ENCODE data around the gene ZNF614. TPM values are rescaled to one million over a fixed set of nuclear protein-coding genes. Genes with fewer than 3 reads are reported as not detected.

The ZNF614 gene
- total RNA-seq, 1 donor from 2014 or later, result 5.9 TPM

- no peak for DNase-seq (ENCODE audit: extremely low spot score in 2 of 2)
- Histone ChIP-seq H3K27ac (no peak overlapping the region), H3K4me1 (peaks cover 13% of the 10 kb centered on the region), H3K36me3 (peaks cover 9 to 86% of the 10 kb centered on the region in 2 donors), H3K9me3 (peaks cover 56% of the 10 kb centered on the region), H3K4me3 (no peak overlapping the region), H3K27me3 (no peaks in the 10 kb centered on the region)
- intact Hi-C loops (cut with DNase I), result no loop called here
- TF ChIP-seq POLR2A (IDR thresholded peaks at IDR 0.05) (no peak), CTCF (IDR thresholded peaks at IDR 0.05) (no peak), POLR2AphosphoS5 (IDR thresholded peaks at IDR 0.05; ENCODE audit: insufficient read depth in 1 of 2, low read depth in 1 of 2) (no peak)
These were observed 6.0 kb downstream of the ZNF614 start for GRCh38 chr19:52022193-52022592.

- Histone ChIP-seq H3K27me3 (no peaks in the 10 kb centered on the region), H3K4me1 (no peaks in the 10 kb centered on the region), H3K36me3 (peaks cover 16 to 96% of the 10 kb centered on the region in 2 donors), H3K27ac (no peak overlapping the region), H3K9me3 (peaks cover 63% of the 10 kb centered on the region), H3K4me3 (no peak overlapping the region)
- TF ChIP-seq POLR2A (IDR thresholded peaks at IDR 0.05) (no peak), POLR2AphosphoS5 (IDR thresholded peaks at IDR 0.05; ENCODE audit: insufficient read depth in 1 of 2, low read depth in 1 of 2) (no peak), CTCF (IDR thresholded peaks at IDR 0.05) (no peak)
- intact Hi-C loops (cut with DNase I), result no loop called here
- no peak for DNase-seq (ENCODE audit: extremely low spot score in 2 of 2)
These were observed 7.7 kb downstream of the ZNF614 start for GRCh38 chr19:52020506-52020905.

- Histone ChIP-seq H3K36me3 (peaks cover 0 to 20% of the 10 kb centered on the region in 2 donors), H3K9me3 (peaks cover 12% of the 10 kb centered on the region), H3K27ac (no peak overlapping the region), H3K4me1 (peaks cover 8% of the 10 kb centered on the region), H3K27me3 (no peaks in the 10 kb centered on the region), H3K4me3 (no peak overlapping the region)
- no peak for TF ChIP-seq POLR2AphosphoS5 (IDR thresholded peaks at IDR 0.05; ENCODE audit: insufficient read depth in 1 of 2, low read depth in 1 of 2)
- no peak for DNase-seq (ENCODE audit: extremely low spot score in 2 of 2)
- intact Hi-C loops (cut with DNase I), result no loop called here
These were observed 17.5 kb downstream of the ZNF614 start for GRCh38 chr19:52010674-52011073.

GRCh38 chr19:52007806-52008557 is 20.2 kb downstream of the ZNF614 start, which contains the start of gene ZNF615:
Gene ZNF615 (minus strand): TSS chr19:52008211. CDS start chr19:52003711, 4,500 bp downstream.
- Histone ChIP-seq H3K4me3 (peak within 1 kb of the TSS; percentile 78 to 88), H3K36me3 (peaks cover 0 to 19% of the 10 kb centered on the region in 2 donors), H3K9me3 (peaks cover 5% of the 10 kb centered on the region), H3K4me1 (peaks cover 8% of the 10 kb centered on the region), H3K27me3 (no peaks in the 10 kb centered on the region), H3K27ac (peak within 1 kb of the TSS; percentile 64)
- TF ChIP-seq POLR2A (IDR thresholded peaks at IDR 0.05) (peak in 1 of 2 donors; percentile 3), CTCF (IDR thresholded peaks at IDR 0.05) (no peak), POLR2AphosphoS5 (IDR thresholded peaks at IDR 0.05; ENCODE audit: insufficient read depth in 1 of 2, low read depth in 1 of 2) (peak; percentile 79 to 85)
- peak in 1 of 2 donors; percentile 89 for DNase-seq (ENCODE audit: extremely low spot score in 2 of 2)
- intact Hi-C loops (cut with DNase I), result no loop called here

- Histone ChIP-seq H3K27ac (peak overlapping the region; percentile 64), H3K36me3 (peaks cover 0 to 19% of the 10 kb centered on the region in 2 donors), H3K4me3 (peak overlapping the region; percentile 78 to 88), H3K27me3 (no peaks in the 10 kb centered on the region), H3K4me1 (peaks cover 8% of the 10 kb centered on the region), H3K9me3 (peaks cover 1% of the 10 kb centered on the region)
- no peak for DNase-seq (ENCODE audit: extremely low spot score in 2 of 2)
- intact Hi-C loops (cut with DNase I), result no loop called here
- TF ChIP-seq POLR2A (IDR thresholded peaks at IDR 0.05) (no peak), POLR2AphosphoS5 (IDR thresholded peaks at IDR 0.05; ENCODE audit: insufficient read depth in 1 of 2, low read depth in 1 of 2) (no peak), CTCF (IDR thresholded peaks at IDR 0.05) (no peak)
These were observed 20.8 kb downstream of the ZNF614 start for GRCh38 chr19:52007451-52007805.
